Measurements from ENCODE around the gene PRM3.

PRM3 gene

DNA sequence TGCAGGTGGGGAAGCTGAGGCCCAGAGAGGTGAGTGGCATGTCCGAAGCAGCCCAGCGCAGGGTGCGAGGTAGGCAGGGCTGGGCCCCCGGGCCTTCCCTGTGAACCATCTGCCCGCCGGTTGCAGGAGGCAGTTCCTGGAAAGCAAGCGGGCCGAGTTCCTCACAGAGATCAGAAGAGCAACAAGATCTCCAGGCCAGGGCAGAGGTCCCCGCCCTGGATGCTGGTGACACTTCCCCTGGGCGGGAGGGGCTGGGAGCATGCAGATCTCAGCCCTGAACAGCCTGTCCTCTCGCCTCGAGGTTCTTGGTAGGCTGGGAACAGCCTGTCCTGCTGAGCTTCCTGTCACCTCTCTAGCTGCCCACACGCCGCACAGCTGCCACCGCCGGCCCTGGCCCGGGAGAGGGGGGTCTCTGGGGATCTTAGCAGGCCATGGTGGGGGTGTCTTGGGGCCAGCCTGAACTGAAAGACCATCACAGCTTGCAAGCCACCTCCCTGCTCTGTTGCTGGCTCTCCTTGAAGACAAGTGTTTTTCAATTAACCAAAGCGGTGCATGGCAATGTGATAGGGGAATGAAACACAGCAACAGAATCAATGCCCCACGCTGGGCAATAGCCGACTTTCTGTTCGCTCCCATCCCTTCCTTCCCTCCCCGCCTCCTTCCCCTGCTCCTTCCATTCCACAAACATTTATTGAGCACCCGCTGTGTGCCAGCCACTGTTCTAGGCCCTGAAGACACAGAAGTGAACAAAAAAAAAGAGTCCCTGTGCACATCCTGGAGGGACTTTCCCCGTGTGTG is 49.1 kb downstream of the PRM3 start:
- peak in 1 of 3 experiments; percentile 28 for DNase-seq
